Measurements from ENCODE around the gene DYSF.

The DYSF gene

GRCh38 chr2:71544919-71545571, 91.7 kb downstream of the DYSF start:
- no peak overlapping the region for H3K4me3 ChIP-seq (ENCODE audit: low read depth, low read length)
- no peak for TF ChIP-seq CTCF (IDR thresholded peaks at IDR 0.05; ENCODE audit: borderline replicate concordance, insufficient read depth, low read depth, low read length)

- H3K4me3 ChIP-seq (ENCODE audit: low read depth, low read length) = no peak overlapping the region
- TF ChIP-seq CTCF (IDR thresholded peaks at IDR 0.05; ENCODE audit: borderline replicate concordance, insufficient read depth, low read depth, low read length) = peak; percentile 74
These were observed 92.4 kb downstream of the DYSF start for GRCh38 chr2:71545572-71546274.

DNA sequence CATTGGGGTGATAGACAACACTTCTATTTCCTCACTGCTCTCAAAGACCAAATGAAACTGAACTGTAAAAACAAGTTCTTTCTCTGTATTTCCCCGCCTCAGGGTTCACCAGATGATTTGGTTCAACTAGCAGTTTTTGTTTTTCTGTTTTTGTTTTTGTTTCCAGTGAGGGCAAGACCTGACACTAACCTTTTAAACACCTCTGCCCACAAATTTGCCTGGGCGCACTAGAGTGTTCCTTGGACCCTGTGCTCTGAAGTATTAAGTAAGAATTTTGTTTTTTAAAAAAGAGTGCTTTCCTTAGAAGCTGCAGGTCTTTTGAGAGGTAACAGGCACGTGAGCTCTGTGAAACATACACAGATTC, 92.9 kb downstream of the DYSF start:
- H3K4me3 ChIP-seq (ENCODE audit: low read depth, low read length) = no peak overlapping the region
- TF ChIP-seq CTCF (IDR thresholded peaks at IDR 0.05; ENCODE audit: borderline replicate concordance, insufficient read depth, low read depth, low read length) = no peak

GRCh38 chr2:71546777-71547281, 93.5 kb downstream of the DYSF start:
- no peak for TF ChIP-seq CTCF (IDR thresholded peaks at IDR 0.05; ENCODE audit: borderline replicate concordance, insufficient read depth, low read depth, low read length)
- H3K4me3 ChIP-seq (ENCODE audit: low read depth, low read length) = no peak overlapping the region

DNA sequence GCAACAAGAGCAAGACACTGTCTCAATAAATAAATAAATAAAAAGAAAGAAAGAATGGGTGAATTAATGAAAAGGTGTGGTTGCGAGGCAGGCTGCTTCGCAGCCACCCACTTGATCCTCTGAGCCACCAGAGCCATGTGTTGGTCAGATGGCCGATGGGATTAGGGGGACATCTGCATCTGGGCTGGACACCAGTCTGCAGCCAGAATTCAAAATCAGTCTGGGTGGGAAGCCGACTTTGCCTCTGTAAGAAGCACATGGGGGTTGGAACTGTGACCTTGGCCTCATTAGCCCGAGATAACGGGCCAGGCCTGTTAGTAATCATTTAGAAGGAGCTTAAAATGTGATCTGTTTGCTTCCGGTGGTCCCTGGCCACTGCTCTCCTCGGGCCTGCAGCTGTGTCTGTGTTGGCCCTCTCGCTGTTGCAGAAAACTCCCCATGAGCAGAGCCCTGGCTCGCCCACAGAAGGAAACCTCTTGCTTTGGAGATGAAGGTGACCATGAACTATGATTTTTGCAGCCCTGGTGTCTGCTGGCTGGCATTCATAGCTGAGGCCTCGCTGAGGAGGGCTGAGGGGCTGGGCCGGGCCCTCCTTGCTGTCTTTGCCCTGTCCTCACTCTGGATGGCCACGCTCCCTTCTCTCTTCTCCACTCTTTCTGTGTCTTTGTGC, 94.4 kb downstream of the DYSF start:
- TF ChIP-seq CTCF (IDR thresholded peaks at IDR 0.05; ENCODE audit: borderline replicate concordance, insufficient read depth, low read depth, low read length) = no peak

DNA sequence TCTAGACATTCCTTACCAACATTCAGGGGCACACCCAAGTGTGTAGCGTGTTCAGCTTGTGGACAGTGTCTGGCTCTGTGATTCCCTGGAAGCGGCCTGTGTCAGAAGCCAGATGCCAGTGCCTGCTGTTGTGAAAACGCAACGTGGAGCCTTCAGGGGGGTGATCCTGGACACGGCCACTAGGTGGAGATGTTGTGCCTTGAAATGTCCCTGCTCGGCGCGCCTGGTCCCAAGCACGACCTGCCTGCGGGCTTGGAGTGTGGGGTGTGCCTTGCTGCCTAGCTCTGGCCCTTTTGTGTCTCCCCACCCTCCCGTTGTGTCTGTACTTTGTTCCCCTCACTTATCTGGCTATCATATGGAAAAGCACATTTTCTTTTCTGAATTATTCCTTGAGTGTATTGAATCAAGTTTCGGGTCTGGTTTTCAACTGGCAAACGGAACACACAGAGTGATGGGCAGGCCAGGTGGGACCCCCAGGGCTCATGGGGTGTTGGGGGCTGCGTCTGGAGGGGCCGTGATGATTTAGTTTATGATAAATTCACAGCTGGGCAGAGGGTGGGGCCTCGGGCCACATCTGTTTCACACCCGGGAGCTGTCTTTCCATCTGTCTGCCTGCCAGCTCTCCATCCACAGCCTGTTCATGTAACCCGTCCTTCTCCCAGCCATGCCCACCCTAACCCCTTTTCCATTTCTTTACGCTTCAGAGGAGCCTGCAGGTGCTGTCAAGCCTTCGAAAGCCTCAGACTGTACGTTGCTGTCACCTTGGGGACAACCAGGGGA, 95.5 kb downstream of the DYSF start:
- H3K4me3 ChIP-seq (ENCODE audit: low read depth, low read length) = no peak overlapping the region

More for the DNA sequence above, 94.4 kb downstream of the DYSF start:
- no peak overlapping the region for H3K4me3 ChIP-seq (ENCODE audit: low read depth, low read length)

More for the DNA sequence above, 95.5 kb downstream of the DYSF start:
- TF ChIP-seq CTCF (IDR thresholded peaks at IDR 0.05; ENCODE audit: borderline replicate concordance, insufficient read depth, low read depth, low read length) = peak; percentile 85

Data from GM12875 (cell line).